Measurements from ENCODE around the gene SARDH. TPM values are rescaled to one million over a fixed set of nuclear protein-coding genes. Genes with fewer than 3 reads are reported as not detected.

SARDH gene, protein sequence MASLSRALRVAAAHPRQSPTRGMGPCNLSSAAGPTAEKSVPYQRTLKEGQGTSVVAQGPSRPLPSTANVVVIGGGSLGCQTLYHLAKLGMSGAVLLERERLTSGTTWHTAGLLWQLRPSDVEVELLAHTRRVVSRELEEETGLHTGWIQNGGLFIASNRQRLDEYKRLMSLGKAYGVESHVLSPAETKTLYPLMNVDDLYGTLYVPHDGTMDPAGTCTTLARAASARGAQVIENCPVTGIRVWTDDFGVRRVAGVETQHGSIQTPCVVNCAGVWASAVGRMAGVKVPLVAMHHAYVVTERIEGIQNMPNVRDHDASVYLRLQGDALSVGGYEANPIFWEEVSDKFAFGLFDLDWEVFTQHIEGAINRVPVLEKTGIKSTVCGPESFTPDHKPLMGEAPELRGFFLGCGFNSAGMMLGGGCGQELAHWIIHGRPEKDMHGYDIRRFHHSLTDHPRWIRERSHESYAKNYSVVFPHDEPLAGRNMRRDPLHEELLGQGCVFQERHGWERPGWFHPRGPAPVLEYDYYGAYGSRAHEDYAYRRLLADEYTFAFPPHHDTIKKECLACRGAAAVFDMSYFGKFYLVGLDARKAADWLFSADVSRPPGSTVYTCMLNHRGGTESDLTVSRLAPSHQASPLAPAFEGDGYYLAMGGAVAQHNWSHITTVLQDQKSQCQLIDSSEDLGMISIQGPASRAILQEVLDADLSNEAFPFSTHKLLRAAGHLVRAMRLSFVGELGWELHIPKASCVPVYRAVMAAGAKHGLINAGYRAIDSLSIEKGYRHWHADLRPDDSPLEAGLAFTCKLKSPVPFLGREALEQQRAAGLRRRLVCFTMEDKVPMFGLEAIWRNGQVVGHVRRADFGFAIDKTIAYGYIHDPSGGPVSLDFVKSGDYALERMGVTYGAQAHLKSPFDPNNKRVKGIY
- total RNA-seq: 10 to 100 TPM in 1 of 7 donors, 1 to 10 TPM in 6; 2.5 to 10.0 (median 3.3) TPM
- polyA plus RNA-seq: 1 to 10 TPM; 2.8 to 5.0 TPM
- long read RNA-seq, donor 1, partial matches to known transcripts: 9 of 16 reads
- long read RNA-seq, donor 1, other reads (novel, unspliced or antisense): 6 of 16 reads
- long read RNA-seq, donor 2, partial matches to known transcripts: 0 of 1 reads
- long read RNA-seq, donor 2, other reads (novel, unspliced or antisense): 0 of 1 reads
- long read RNA-seq, donor 3, transcript SARDH-207 (21 exons, 3,216 nt): major isoform, 5 of 11 reads
- long read RNA-seq, donor 3, partial matches to known transcripts: 3 of 11 reads
- long read RNA-seq, donor 3, other reads (novel, unspliced or antisense): 3 of 11 reads

- WGBS, 3 donors: 8 to 19% (median 10%) methylated on average over 11 to 25 of the region's 25 CpGs
- Histone ChIP-seq H3K27ac (no peak within 1 kb of the TSS), H3K4me3 (peak within 1 kb of the TSS; percentile 30), H3K4me1 (ENCODE audit: insufficient read depth) (peaks cover 6% of the 10 kb centered on the region), H3K36me3 (no peaks in the 10 kb centered on the region), H3K9me3 (no peaks in the 10 kb centered on the region), H3K27me3 (no peaks in the 10 kb centered on the region)
- intact Hi-C loops (cut with DNase I): no loop called here
- peak; percentile 55 to 72 (median 67) for DNase-seq
- TF ChIP-seq POLR2A (IDR thresholded peaks at IDR 0.05) (no peak), EP300 (IDR thresholded peaks at IDR 0.05) (no peak)
- TF ChIP-seq, protein P1, sequence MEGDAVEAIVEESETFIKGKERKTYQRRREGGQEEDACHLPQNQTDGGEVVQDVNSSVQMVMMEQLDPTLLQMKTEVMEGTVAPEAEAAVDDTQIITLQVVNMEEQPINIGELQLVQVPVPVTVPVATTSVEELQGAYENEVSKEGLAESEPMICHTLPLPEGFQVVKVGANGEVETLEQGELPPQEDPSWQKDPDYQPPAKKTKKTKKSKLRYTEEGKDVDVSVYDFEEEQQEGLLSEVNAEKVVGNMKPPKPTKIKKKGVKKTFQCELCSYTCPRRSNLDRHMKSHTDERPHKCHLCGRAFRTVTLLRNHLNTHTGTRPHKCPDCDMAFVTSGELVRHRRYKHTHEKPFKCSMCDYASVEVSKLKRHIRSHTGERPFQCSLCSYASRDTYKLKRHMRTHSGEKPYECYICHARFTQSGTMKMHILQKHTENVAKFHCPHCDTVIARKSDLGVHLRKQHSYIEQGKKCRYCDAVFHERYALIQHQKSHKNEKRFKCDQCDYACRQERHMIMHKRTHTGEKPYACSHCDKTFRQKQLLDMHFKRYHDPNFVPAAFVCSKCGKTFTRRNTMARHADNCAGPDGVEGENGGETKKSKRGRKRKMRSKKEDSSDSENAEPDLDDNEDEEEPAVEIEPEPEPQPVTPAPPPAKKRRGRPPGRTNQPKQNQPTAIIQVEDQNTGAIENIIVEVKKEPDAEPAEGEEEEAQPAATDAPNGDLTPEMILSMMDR (IDR thresholded peaks at IDR 0.05): no peak
Measured at GRCh38 chr9:133737774-133738639, at the start of gene SARDH. Gene SARDH (minus strand): TSS chr9:133738352. CDS start chr9:133734173, 4,179 bp downstream.

- intact Hi-C loops (cut with DNase I): no loop called here
- no peaks in the 10 kb centered on the region for H3K36me3 ChIP-seq
- WGBS, 3 donors: 84 to 88% (median 86%) methylated on average over 3 to 5 of the region's 5 CpGs
- no peak overlapping the region for H3K4me3 ChIP-seq
- no peaks in the 10 kb centered on the region for H3K27me3 ChIP-seq
- no peak for TF ChIP-seq EP300 (IDR thresholded peaks at IDR 0.05)
- TF ChIP-seq POLR2A (IDR thresholded peaks at IDR 0.05): no peak
- H3K4me1 ChIP-seq (ENCODE audit: insufficient read depth): no peaks in the 10 kb centered on the region
- no peaks in the 10 kb centered on the region for H3K9me3 ChIP-seq
- H3K27ac ChIP-seq: no peak overlapping the region
- no peak for DNase-seq
Measured at GRCh38 chr9:133787754-133788025, 49.5 kb upstream of the SARDH start.

DNA sequence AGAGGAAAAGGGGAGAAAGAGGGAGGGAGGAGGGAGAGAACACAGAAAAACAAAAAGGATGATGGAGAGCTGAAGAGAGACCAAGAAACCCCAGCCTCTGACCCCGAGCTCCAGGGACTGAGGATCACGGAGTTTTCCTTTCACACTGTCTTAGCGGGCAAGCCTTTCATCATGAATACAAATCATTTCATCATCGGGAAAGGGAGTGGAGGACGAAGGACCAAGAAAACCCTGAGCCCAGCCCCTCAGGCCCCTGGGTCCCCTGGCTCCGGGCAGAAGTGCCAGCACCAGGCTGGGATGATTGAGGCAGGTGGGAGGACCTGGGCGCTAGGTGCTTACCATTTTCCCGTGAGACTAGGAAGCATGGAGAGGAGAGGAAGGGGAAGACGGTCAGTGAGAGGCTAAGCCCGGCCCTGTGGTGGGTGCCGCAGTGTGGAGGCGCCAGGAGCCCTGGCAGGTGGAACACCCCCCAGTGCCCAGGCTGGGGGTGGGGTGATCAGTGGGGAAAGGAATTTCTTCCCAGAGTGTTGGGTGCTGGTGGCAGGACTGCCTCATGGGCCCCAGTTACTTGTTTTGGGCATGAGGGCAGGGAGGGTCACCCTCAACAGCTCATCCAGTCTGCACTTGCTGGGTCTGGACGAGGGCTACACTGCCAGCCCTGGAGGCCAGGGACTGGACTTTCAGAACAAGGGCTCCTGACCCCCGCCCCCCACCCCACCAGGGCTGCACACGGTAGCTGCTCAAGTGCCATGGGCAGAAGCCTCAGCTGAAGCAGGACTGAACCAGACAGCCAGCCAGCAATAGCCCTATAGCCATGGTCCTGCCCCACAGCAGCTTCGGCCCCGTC, 49.0 kb upstream of the SARDH start:
- 81 to 88% (median 87%) methylated on average over 15 to 17 of the region's 17 CpGs for WGBS, 3 donors
- Histone ChIP-seq H3K4me3 (no peak overlapping the region), H3K9me3 (no peaks in the 10 kb centered on the region), H3K36me3 (no peaks in the 10 kb centered on the region), H3K27me3 (no peaks in the 10 kb centered on the region), H3K4me1 (ENCODE audit: insufficient read depth) (no peaks in the 10 kb centered on the region), H3K27ac (no peak overlapping the region)
- DNase-seq: no peak
- TF ChIP-seq, protein P1 (IDR thresholded peaks at IDR 0.05): no peak
- TF ChIP-seq EP300 (IDR thresholded peaks at IDR 0.05) (no peak), POLR2A (IDR thresholded peaks at IDR 0.05) (no peak)
- intact Hi-C loops (cut with DNase I): no loop called here

DNA sequence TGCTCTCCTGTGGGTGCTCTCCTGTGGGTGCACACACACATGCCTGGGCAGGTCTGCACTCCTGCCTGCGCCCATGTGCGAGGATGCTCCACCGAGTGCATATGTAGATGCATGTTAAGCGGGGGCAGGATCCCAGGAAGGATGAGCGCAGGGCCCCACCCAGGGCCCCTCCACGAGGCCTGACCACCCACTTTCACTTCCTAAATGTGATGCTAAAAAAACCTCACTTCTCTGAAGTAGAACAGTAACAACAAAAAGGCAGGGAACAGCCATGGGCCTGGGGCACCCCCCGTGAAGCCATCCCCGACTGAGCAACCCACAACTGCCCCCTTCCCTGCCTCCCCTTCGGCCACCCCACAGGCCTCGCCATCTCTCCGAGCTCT, 48.2 kb upstream of the SARDH start:
- TF ChIP-seq POLR2A (IDR thresholded peaks at IDR 0.05) (no peak), EP300 (IDR thresholded peaks at IDR 0.05) (no peak)
- TF ChIP-seq, protein P1 (IDR thresholded peaks at IDR 0.05): no peak
- Histone ChIP-seq H3K4me1 (ENCODE audit: insufficient read depth) (no peaks in the 10 kb centered on the region), H3K9me3 (no peaks in the 10 kb centered on the region), H3K27me3 (no peaks in the 10 kb centered on the region), H3K36me3 (no peaks in the 10 kb centered on the region), H3K4me3 (no peak overlapping the region), H3K27ac (no peak overlapping the region)
- WGBS, 3 donors: 86 to 89% (median 87%) methylated on average over 11 of the region's 11 CpGs
- no peak for DNase-seq
- intact Hi-C loops (cut with DNase I): no loop called here
